ENCODE data around the gene CHST11.

The CHST11 gene

GRCh38 chr12:104496336-104496735 lies 39.6 kb downstream of the CHST11 start:
- POLR2A ChIA-PET: no interaction called here
- Histone ChIP-seq H3K4me1 (ENCODE audit: control insufficient read depth, insufficient read depth, low read length) (peaks cover 16% of the 10 kb centered on the region), H3K4me3 (ENCODE audit: low read depth, low read length) (no peak overlapping the region), H3K9me3 (ENCODE audit: control insufficient read depth, insufficient read depth, low read depth, low read length) (no peaks in the 10 kb centered on the region), H3K36me3 (ENCODE audit: control insufficient read depth in 2 of 2, insufficient read depth in 1 of 2, low read length in 2 of 2) (no peaks in the 10 kb centered on the region), H3K27ac (ENCODE audit: extremely low read depth, low read depth, low read length) (no peak overlapping the region)
- TF ChIP-seq ZSCAN30 (tag by site-specific recombination; IDR thresholded peaks at IDR 0.05): peak; percentile 28; the same call in 1 of the 2 replicates
- TF ChIP-seq PRDM6 (tag by site-specific recombination; IDR thresholded peaks at IDR 0.05): peak; percentile 69
- no peak for TF ChIP-seq KLF1 (tag by site-specific recombination; IDR thresholded peaks at IDR 0.05)
- no peak for TF ChIP-seq TCF7L2 (IDR thresholded peaks at IDR 0.05; ENCODE audit: borderline replicate concordance, low read depth, low read length)
- TF ChIP-seq ZSCAN18 (tag by site-specific recombination; IDR thresholded peaks at IDR 0.05): no peak
- no peak for TF ChIP-seq ZNF610 (tag by site-specific recombination; IDR thresholded peaks at IDR 0.05; ENCODE audit: borderline replicate concordance)
- no peak for TF ChIP-seq ZNF596 (tag by site-specific recombination; IDR thresholded peaks at IDR 0.05)
- no peak for TF ChIP-seq PBX3 (CRISPR knock-in tag; IDR thresholded peaks at IDR 0.05)
- CTCF ChIA-PET: no interaction called here

GRCh38 chr12:104498211-104498801 lies 41.6 kb downstream of the CHST11 start:
- CTCF ChIA-PET: no interaction called here
- TF ChIP-seq MZF1 (tag by site-specific recombination; IDR thresholded peaks at IDR 0.05; ENCODE audit: borderline replicate concordance): peak; percentile 69; the same call in 1 of the 2 replicates
- no peak for TF ChIP-seq ZNF223 (tag by site-specific recombination; IDR thresholded peaks at IDR 0.05)
- Histone ChIP-seq H3K9me3 (ENCODE audit: control insufficient read depth, insufficient read depth, low read depth, low read length) (no peaks in the 10 kb centered on the region), H3K36me3 (ENCODE audit: control insufficient read depth in 2 of 2, insufficient read depth in 1 of 2, low read length in 2 of 2) (no peaks in the 10 kb centered on the region), H3K4me3 (ENCODE audit: low read depth, low read length) (no peak overlapping the region), H3K27ac (ENCODE audit: extremely low read depth, low read depth, low read length) (no peak overlapping the region), H3K4me1 (ENCODE audit: control insufficient read depth, insufficient read depth, low read length) (peaks cover 16% of the 10 kb centered on the region)
- POLR2A ChIA-PET: no interaction called here

- Histone ChIP-seq H3K36me3 (ENCODE audit: control insufficient read depth in 2 of 2, insufficient read depth in 1 of 2, low read length in 2 of 2) (no peaks in the 10 kb centered on the region), H3K4me1 (ENCODE audit: control insufficient read depth, insufficient read depth, low read length) (peaks cover 22% of the 10 kb centered on the region), H3K27ac (ENCODE audit: extremely low read depth, low read depth, low read length) (no peak overlapping the region), H3K9me3 (ENCODE audit: control insufficient read depth, insufficient read depth, low read depth, low read length) (no peaks in the 10 kb centered on the region), H3K4me3 (ENCODE audit: low read depth, low read length) (no peak overlapping the region)
- POLR2A ChIA-PET: no interaction called here
- CTCF ChIA-PET: interaction anchor here (0.7 kb wide), 1 partner anchor 42 kb away, joined by 6 read pairs; no protein-coding TSS in a partner anchor
- TF ChIP-seq PRDM2 (tag by site-specific recombination; IDR thresholded peaks at IDR 0.05; ENCODE audit: borderline replicate concordance) (no peak), ZNF10 (tag by site-specific recombination; IDR thresholded peaks at IDR 0.05) (no peak), ZNF626 (tag by site-specific recombination; IDR thresholded peaks at IDR 0.05) (no peak), ZBTB44 (tag by site-specific recombination; IDR thresholded peaks at IDR 0.05) (0 out of 2 replicates have a peak, but pooled peaks have one; percentile 35), ZNF354C (tag by site-specific recombination; IDR thresholded peaks at IDR 0.05; ENCODE audit: borderline replicate concordance, low read depth) (no peak), ZNF610 (tag by site-specific recombination; IDR thresholded peaks at IDR 0.05; ENCODE audit: borderline replicate concordance) (0 out of 2 replicates have a peak, but pooled peaks have one; percentile 18), ZNF843 (tag by site-specific recombination; IDR thresholded peaks at IDR 0.05) (peak; percentile 31; the same call in 1 of the 2 replicates), WT1 (tag by site-specific recombination; IDR thresholded peaks at IDR 0.05) (0 out of 2 replicates have a peak, but pooled peaks have one; percentile 23)
Observed at GRCh38 chr12:104499668-104500332, 43.1 kb downstream of the CHST11 start.

Data from HEK293 (cell line).